HUDEP-2 (cell line): ENCODE data around the gene TRIM49C.
"Not testable (repeated sequence)": the region's sequence is repeated elsewhere in the genome, so short reads cannot be mapped to it uniquely, and the experiment has no call there.

Source experiments
- DNase-seq, 76 experiments: peaks; one replicate each; lab custom pipeline; 2025; ENCODE audit not compliant: unreplicated experiment in 76 of 76; lab: John Stamatoyannopoulos, UW

TRIM49C gene

GRCh38 chr11:90030806-90031205, at the start of gene TRIM49C:
Gene TRIM49C (plus strand): TSS chr11:90031106. CDS start chr11:90035212, 4,106 bp downstream.
- DNase-seq, result not testable (repeated sequence)

- not testable (repeated sequence) for DNase-seq
Measured at GRCh38 chr11:90024184-90024583, 6.7 kb upstream of the TRIM49C start.

GRCh38 chr11:90051591-90052209, 20.8 kb downstream of the TRIM49C start:
- not testable (repeated sequence) for DNase-seq

- not testable (repeated sequence) for DNase-seq
Measured at GRCh38 chr11:90052311-90052710, 21.4 kb downstream of the TRIM49C start.

- not testable (repeated sequence) for DNase-seq
Measured at GRCh38 chr11:90053545-90053944, 22.6 kb downstream of the TRIM49C start.

GRCh38 chr11:90085650-90086049, 54.7 kb downstream of the TRIM49C start, which contains the start of gene UBTFL1:
Gene UBTFL1 (plus strand): TSS chr11:90085950. CDS start chr11:90085950, 0 bp downstream.
- not testable (repeated sequence) for DNase-seq

- DNase-seq, result not testable (repeated sequence)
Measured at GRCh38 chr11:90088731-90089130, 57.8 kb downstream of the TRIM49C start.
